DMS 273 (cell line): ENCODE measurements around the gene KLF18.
A peak's percentile ranks its signal among the peaks of the same experiment; 100 is the strongest.
"Not testable (repeated sequence)": the region's sequence is repeated elsewhere in the genome, so short reads cannot be mapped to it uniquely, and the experiment has no call there.

Experiments used
- DNase-seq: peaks from one replicate; lab custom pipeline; 2025; ENCODE audit not compliant: unreplicated experiment; lab: John Stamatoyannopoulos, UW

The KLF18 gene

GRCh38 chr1:44120398-44120949 lies 21.0 kb downstream of the KLF18 start:
- DNase-seq, result no peak

- DNase-seq, result no peak
Measured at GRCh38 chr1:44119525-44119924, 21.9 kb downstream of the KLF18 start.

GRCh38 chr1:44118682-44119081 lies 22.7 kb downstream of the KLF18 start, which contains the start of gene KLF17:
TSS of gene KLF17 (plus strand) at chr1:44118821. CDS start at chr1:44118908, 87 bp downstream.
- DNase-seq, result no peak

- DNase-seq, result not testable (repeated sequence)
Measured at GRCh38 chr1:44117272-44117671, 24.2 kb downstream of the KLF18 start.

GRCh38 chr1:44114098-44114497 lies 27.3 kb downstream of the KLF18 start:
- peak; percentile 15 for DNase-seq

GRCh38 chr1:44113095-44113609 lies 28.3 kb downstream of the KLF18 start:
- no peak for DNase-seq

- DNase-seq, result no peak
Measured at GRCh38 chr1:44112486-44112885, 28.9 kb downstream of the KLF18 start.

GRCh38 chr1:44111861-44112260 lies 29.6 kb downstream of the KLF18 start:
- DNase-seq, result no peak

- no peak for DNase-seq
Measured at GRCh38 chr1:44110916-44111315, 30.5 kb downstream of the KLF18 start.

- DNase-seq, result no peak
Measured at GRCh38 chr1:44108971-44109370, 32.5 kb downstream of the KLF18 start.

- no peak for DNase-seq
Measured at GRCh38 chr1:44108241-44108640, 33.2 kb downstream of the KLF18 start.

GRCh38 chr1:44105810-44106209 lies 35.6 kb downstream of the KLF18 start:
- DNase-seq, result no peak

- DNase-seq, result peak; percentile 28
Measured at GRCh38 chr1:44103270-44104131, 37.9 kb downstream of the KLF18 start.

GRCh38 chr1:44101328-44101727 lies 40.1 kb downstream of the KLF18 start:
- DNase-seq, result no peak

GRCh38 chr1:44100183-44100868 lies 41.1 kb downstream of the KLF18 start:
- DNase-seq, result no peak

- no peak for DNase-seq
Measured at GRCh38 chr1:44094047-44094446, 47.4 kb downstream of the KLF18 start.

GRCh38 chr1:44090429-44091252 lies 50.8 kb downstream of the KLF18 start:
- DNase-seq, result peak; percentile 10

- no peak for DNase-seq
Measured at GRCh38 chr1:44089371-44090048, 51.9 kb downstream of the KLF18 start.
